Gastrocnemius medialis (tissue), 4 donors: ENCODE results near the gene UBE4B.

Experiments used
- CTCF ChIP-seq, 5 experiments: fragments of 450-650 bp in 3 of 5; fragments of 200-600 bp in 2 of 5; sonication (generic) in 2 of 5; IDR thresholded peaks in 4 of 5; conservative IDR thresholded peaks in 1 of 5; 1 replicate in 4 of 5; 2 replicates in 1 of 5; pipeline ENCODE4 v1.5.1; 2016 to 2019; ENCODE audit warnings: antibody characterized with exemption in 5 of 5, mild to moderate bottlenecking in 3 of 5, moderate library complexity in 3 of 5
- POLR2A ChIP-seq, 2 donors: fragments of 450-650 bp; IDR thresholded peaks; one replicate each; pipeline ENCODE4 v1.6.1; 2017; ENCODE audit warnings: antibody characterized with exemption in 2 of 2, mild to moderate bottlenecking in 2 of 2, moderate library complexity in 2 of 2

- TF ChIP-seq POLR2A (IDR thresholded peaks at IDR 0.05) (no peak), CTCF (IDR thresholded peaks at IDR 0.05 in 4 of 5, conservative IDR thresholded peaks at IDR 0.05 in 1 of 5) (no peak)
These were observed 48.5 kb upstream of the UBE4B start for GRCh38 chr1:9984253-9984652.
